ENCODE measurements around the gene LRRC74B. TPM values are rescaled to one million over a fixed set of nuclear protein-coding genes. Genes with fewer than 3 reads are reported as not detected.
A peak's percentile ranks its signal among the peaks of the same experiment; 100 is the strongest.

The LRRC74B gene
- total RNA-seq, 1 donor from 2014 or later = not detected

- H3K27me3 ChIP-seq = no peaks in the 10 kb centered on the region
- H3K4me1 ChIP-seq = peaks cover 17% of the 10 kb centered on the region
- no peak overlapping the region for H3K27ac ChIP-seq
- TF ChIP-seq CTCF (IDR thresholded peaks at IDR 0.05) = no peak
- intact Hi-C loops (cut with DNase I) = no loop called here
- ATAC-seq = no peak
- H3K9me3 ChIP-seq = no peaks in the 10 kb centered on the region
- H3K36me3 ChIP-seq = no peaks in the 10 kb centered on the region
- no peak for DNase-seq
- no peak overlapping the region for H3K4me3 ChIP-seq
Observed at GRCh38 chr22:21016644-21017420, 28.9 kb upstream of the LRRC74B start.

- intact Hi-C loops (cut with DNase I) = no loop called here
- Histone ChIP-seq H3K36me3 (no peaks in the 10 kb centered on the region), H3K4me3 (no peak overlapping the region), H3K27ac (no peak overlapping the region), H3K9me3 (no peaks in the 10 kb centered on the region), H3K4me1 (peaks cover 17% of the 10 kb centered on the region), H3K27me3 (no peaks in the 10 kb centered on the region)
- no peak for TF ChIP-seq CTCF (IDR thresholded peaks at IDR 0.05)
- DNase-seq (no peak), ATAC-seq (no peak)
Observed at GRCh38 chr22:21018314-21018713, 27.4 kb upstream of the LRRC74B start.

GRCh38 chr22:21020802-21021429 is 24.8 kb upstream of the LRRC74B start:
- H3K27ac ChIP-seq = no peak overlapping the region
- no peaks in the 10 kb centered on the region for H3K4me1 ChIP-seq
- no peaks in the 10 kb centered on the region for H3K27me3 ChIP-seq
- intact Hi-C loops (cut with DNase I) = no loop called here
- no peak for DNase-seq
- no peaks in the 10 kb centered on the region for H3K36me3 ChIP-seq
- no peak overlapping the region for H3K4me3 ChIP-seq
- ATAC-seq = peak; percentile 28
- H3K9me3 ChIP-seq = no peaks in the 10 kb centered on the region
- peak; percentile 14 for TF ChIP-seq CTCF (IDR thresholded peaks at IDR 0.05)

- H3K36me3 ChIP-seq = no peaks in the 10 kb centered on the region
- no peak overlapping the region for H3K27ac ChIP-seq
- no peak for TF ChIP-seq CTCF (IDR thresholded peaks at IDR 0.05)
- no peaks in the 10 kb centered on the region for H3K9me3 ChIP-seq
- no peaks in the 10 kb centered on the region for H3K27me3 ChIP-seq
- DNase-seq (no peak), ATAC-seq (no peak)
- no peak overlapping the region for H3K4me3 ChIP-seq
- no peaks in the 10 kb centered on the region for H3K4me1 ChIP-seq
- intact Hi-C loops (cut with DNase I) = no loop called here
Observed at GRCh38 chr22:21022507-21022906, 23.2 kb upstream of the LRRC74B start.

GRCh38 chr22:21022955-21023614 is 22.7 kb upstream of the LRRC74B start:
- no peaks in the 10 kb centered on the region for H3K27me3 ChIP-seq
- ATAC-seq (no peak), DNase-seq (no peak)
- intact Hi-C loops (cut with DNase I) = no loop called here
- H3K4me3 ChIP-seq = no peak overlapping the region
- H3K36me3 ChIP-seq = no peaks in the 10 kb centered on the region
- no peaks in the 10 kb centered on the region for H3K4me1 ChIP-seq
- H3K9me3 ChIP-seq = no peaks in the 10 kb centered on the region
- H3K27ac ChIP-seq = no peak overlapping the region
- TF ChIP-seq CTCF (IDR thresholded peaks at IDR 0.05) = no peak
